HepG2 (cell line): ENCODE measurements around the gene CHST14. TPM values are rescaled to one million over a fixed set of nuclear protein-coding genes. Genes with fewer than 3 reads are reported as not detected.
A peak's percentile ranks its signal among the peaks of the same experiment; 100 is the strongest.

Experiments
- CCDC6 ChIP-seq: sonication (generic); formaldehyde crosslinking; IDR thresholded peaks from 2 replicates; pipeline ENCODE4 v1.8.1; 2022; ENCODE audit warnings: mild to moderate bottlenecking, missing genetic modification reagents, moderate library complexity
- ELF1 ChIP-seq: sonication (generic); formaldehyde crosslinking; IDR thresholded peaks from 2 replicates; pipeline ENCODE4 v1.4.0; 2020; ENCODE audit warnings: missing genetic modification reagents
- EP300 ChIP-seq, 3 experiments: sonication (generic) in 1 of 3; formaldehyde crosslinking in 1 of 3; IDR thresholded peaks; 2 replicates each; pipeline versions ENCODE4 v1.5.1 to v1.6.1; 2011 to 2020; ENCODE audit warnings: low read depth in 2 of 3, low read length in 2 of 3, borderline replicate concordance in 1 of 3, improper control_type of control experiment in 1 of 3, mild to moderate bottlenecking in 1 of 3, missing genetic modification reagents in 1 of 3, moderate library complexity in 1 of 3
- GPN1 ChIP-seq: sonication (generic); formaldehyde crosslinking; IDR thresholded peaks from 2 replicates; pipeline ENCODE4 v1.5.1; 2020; ENCODE audit warnings: missing genetic modification reagents, borderline replicate concordance
- KAT8 ChIP-seq: IDR thresholded peaks from 2 replicates; pipeline ENCODE4 v1.6.1; 2016; ENCODE audit warnings: missing genetic modification reagents, missing compliant biosample characterization
- MAF1 ChIP-seq: sonication (generic); formaldehyde crosslinking; IDR thresholded peaks from 2 replicates; pipeline ENCODE4 v1.5.0; 2020; ENCODE audit warnings: missing genetic modification reagents, borderline replicate concordance
- MLLT10 ChIP-seq: sonication (generic); formaldehyde crosslinking; IDR thresholded peaks from 2 replicates; pipeline ENCODE4 v1.4.0; 2020; ENCODE audit warnings: missing genetic modification reagents
- PAWR ChIP-seq: sonication (generic); formaldehyde crosslinking; IDR thresholded peaks from 2 replicates; pipeline ENCODE4 v1.4.0; 2020; ENCODE audit warnings: missing genetic modification reagents, mild to moderate bottlenecking, borderline replicate concordance
- PHF5A ChIP-seq: IDR thresholded peaks from one replicate; pipeline ENCODE4 v1.6.1; 2018; ENCODE audit warnings: low read depth, missing genetic modification reagents; ENCODE audit not compliant: unreplicated experiment
- SKIL ChIP-seq: sonication (generic); formaldehyde crosslinking; IDR thresholded peaks from 2 replicates; pipeline ENCODE4 v1.8.0; 2022; ENCODE audit warnings: missing genetic modification reagents, mild to moderate bottlenecking, moderate library complexity, borderline replicate concordance
- SP2 ChIP-seq: sonication (generic); formaldehyde crosslinking; IDR thresholded peaks from 2 replicates; pipeline ENCODE4 v1.5.1; 2020; ENCODE audit warnings: mild to moderate bottlenecking, missing genetic modification reagents
- ZNF124 ChIP-seq: sonication (generic); formaldehyde crosslinking; IDR thresholded peaks from 2 replicates; pipeline ENCODE4 v1.4.0; 2020; ENCODE audit warnings: missing genetic modification reagents
- ZNF138 ChIP-seq: sonication (generic); formaldehyde crosslinking; IDR thresholded peaks from 2 replicates; pipeline ENCODE4 v1.5.0; 2020; ENCODE audit warnings: mild to moderate bottlenecking, low read depth, missing genetic modification reagents
- ZNF234 ChIP-seq: sonication (generic); formaldehyde crosslinking; conservative IDR thresholded peaks from 2 replicates; pipeline ENCODE4 v1.5.1; 2020; ENCODE audit warnings: mild to moderate bottlenecking, missing genetic modification reagents
- ZNF282 ChIP-seq: fragments of 450-650 bp; IDR thresholded peaks from 2 replicates; pipeline ENCODE4 v1.6.1; 2018; ENCODE audit not compliant: partially characterized antibody
- ZNF564 ChIP-seq: sonication (generic); formaldehyde crosslinking; IDR thresholded peaks from 2 replicates; pipeline ENCODE4 v1.8.1; 2023; ENCODE audit warnings: mild to moderate bottlenecking, missing genetic modification reagents
- ZNF569 ChIP-seq: sonication (generic); formaldehyde crosslinking; IDR thresholded peaks from 2 replicates; pipeline ENCODE4 v1.5.0; 2020; ENCODE audit warnings: mild to moderate bottlenecking, missing genetic modification reagents, moderate library complexity, borderline replicate concordance
- ZNF616 ChIP-seq: sonication (generic); formaldehyde crosslinking; IDR thresholded peaks from 2 replicates; pipeline ENCODE4 v1.5.0; 2020; ENCODE audit warnings: low read depth, mild to moderate bottlenecking, missing genetic modification reagents
- ZNF704 ChIP-seq: sonication (generic); formaldehyde crosslinking; IDR thresholded peaks from 2 replicates; pipeline ENCODE4 v1.8.1; 2023; ENCODE audit warnings: mild to moderate bottlenecking, inconsistent platforms, moderate library complexity, missing genetic modification reagents, borderline replicate concordance
- ZNF746 ChIP-seq: sonication (generic); formaldehyde crosslinking; IDR thresholded peaks from 2 replicates; pipeline ENCODE4 v1.8.0; 2022; ENCODE audit warnings: mild to moderate bottlenecking, missing genetic modification reagents
- ZNF770 ChIP-seq: sonication (generic); formaldehyde crosslinking; IDR thresholded peaks from 2 replicates; pipeline ENCODE4 v1.5.0; 2020; ENCODE audit warnings: mild to moderate bottlenecking, missing genetic modification reagents
- ZNF83 ChIP-seq: sonication (generic); formaldehyde crosslinking; IDR thresholded peaks from 2 replicates; pipeline ENCODE4 v1.4.0; 2020; ENCODE audit warnings: missing genetic modification reagents, mild to moderate bottlenecking, borderline replicate concordance
- ZUFSP ChIP-seq: sonication (generic); formaldehyde crosslinking; IDR thresholded peaks from 2 replicates; pipeline ENCODE4 v1.9.0; 2021; ENCODE audit warnings: missing genetic modification reagents, mild to moderate bottlenecking, borderline replicate concordance
- polyA plus RNA-seq, 8 experiments: library from polyadenylated mRNA; depleted of rRNA in 3 of 8; stranded (reverse) in 7 of 8; unstranded in 1 of 8; fragments of >200 nt; fragmentation: Illumina TruSeq in 4 of 8; extraction: Trizol in 4 of 8; gene quantifications; 2 replicates each; pipeline versions ENCODE4 v1.2.1 to v1.2.3, GENCODE V29; 2011 to 2016; ENCODE audit warnings: low read depth in 4 of 8, missing spikeins in 1 of 8, mixed read lengths in 1 of 8; ENCODE audit not compliant: insufficient read depth in 1 of 8
- total RNA-seq, 5 experiments: library from RNA; depleted of rRNA; stranded (reverse); fragments of >200 nt; fragmentation: Illumina TruSeq; extraction: Trizol; gene quantifications; 2 replicates each; pipeline ENCODE4 v1.2.3, GENCODE V29; 2016; ENCODE audit warnings: low read depth in 1 of 5

CHST14 gene
- total and polyA plus RNA-seq, 2 of the 13 experiments (the other 11 are each of a cell fraction or from before 2014, with no cell fraction given): 8.9 to 12.4 TPM

- TF ChIP-seq SKIL (CRISPR knock-in tag) (no peak), ZNF569 (no peak), ZNF138 (CRISPR knock-in tag) (no peak), ZNF234 (no peak), MAF1 (no peak), PAWR (CRISPR knock-in tag) (no peak), ZNF704 (no peak), ZNF564 (no peak), PHF5A (CRISPR knock-in tag) (no peak), ZNF83 (CRISPR knock-in tag) (no peak), GPN1 (no peak), ZNF616 (no peak), EP300 (IDR thresholded peaks at IDR 0.05; ENCODE audit: low read depth in 2 of 2, low read length in 2 of 2) (no peak), EP300 (CRISPR knock-in tag; IDR thresholded peaks at IDR 0.05; ENCODE audit: borderline replicate concordance) (no peak), CCDC6 (peak; percentile 12; the same call in 1 of the 2 replicates), ZNF770 (peak; percentile 90), KAT8 (no peak), ZUFSP (CRISPR knock-in tag) (no peak), ZNF282 (no peak), ELF1 (CRISPR knock-in tag) (peak; percentile 69), ZNF746 (no peak), SP2 (CRISPR knock-in tag) (no peak; the same call in 1 of the 2 replicates), MLLT10 (no peak), ZNF124 (no peak)
Observed at GRCh38 chr15:40470423-40471104, at the start of gene CHST14 (continued).
